Measurements from ENCODE around the gene BARX1. TPM values are rescaled to one million over a fixed set of nuclear protein-coding genes. Genes with fewer than 3 reads are reported as not detected.
A peak's percentile ranks its signal among the peaks of the same experiment; 100 is the strongest.

BARX1 gene
- total and polyA plus RNA-seq, 9 of the 15 experiments (the other 6 are each of a cell fraction or from before 2014, with no cell fraction given), result 0.11 to 0.14 TPM; not detected in 7

DNA sequence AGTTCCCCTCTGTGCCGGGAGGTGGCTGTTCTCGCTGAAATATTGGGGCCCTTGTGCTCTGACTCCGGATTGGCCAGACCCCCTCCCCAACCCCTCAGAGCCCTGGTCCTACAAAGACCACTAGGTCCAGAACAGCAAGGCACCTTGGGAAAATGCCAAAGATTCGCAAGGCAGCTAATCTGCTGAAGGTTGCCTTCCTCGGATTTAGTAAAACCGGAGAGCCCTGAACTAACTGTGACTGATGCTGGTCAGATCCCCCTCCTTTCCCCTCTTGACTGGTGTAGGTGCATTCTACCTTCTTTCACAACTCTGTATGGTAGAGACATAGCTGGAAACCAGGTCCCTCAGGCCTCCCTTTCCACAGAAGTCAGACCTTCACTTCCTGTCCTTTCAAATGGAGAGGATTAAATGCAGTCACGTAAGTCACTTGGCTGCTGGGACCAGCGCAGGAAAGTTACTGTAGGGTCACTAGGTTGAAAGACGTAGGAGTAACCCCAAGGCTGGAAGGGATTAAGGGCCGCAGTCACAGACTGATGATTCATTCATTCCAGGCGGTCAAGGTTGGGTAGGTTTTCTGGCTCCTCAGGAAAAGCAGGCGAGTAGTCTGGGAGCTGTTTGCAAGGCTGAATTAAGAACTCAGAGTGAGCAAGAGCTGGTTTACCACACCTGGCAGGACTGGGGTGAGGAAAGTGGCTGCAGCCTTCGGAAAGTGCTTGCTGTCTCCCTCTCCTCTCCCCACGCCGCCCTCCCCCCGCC lies 5.3 kb downstream of the BARX1 start:
- no peak overlapping the region for H3K9ac ChIP-seq (ENCODE audit: insufficient read depth in 1 of 2, low read depth in 2 of 2, low read length in 2 of 2)
- H3K9me1 ChIP-seq (ENCODE audit: control insufficient read depth, insufficient read depth, low read length), result no peaks in the 10 kb centered on the region
- TF ChIP-seq EGR1 (conservative IDR thresholded peaks at IDR 0.05) (peak; percentile 43; the same call in 1 of the 2 replicates), ZNF24 (IDR thresholded peaks at IDR 0.05) (peak; percentile 25; the same call in 1 of the 2 replicates), JUND (IDR thresholded peaks at IDR 0.05; ENCODE audit: borderline replicate concordance, low read depth, low read length) (peak; percentile 67), JUND (tag; IDR thresholded peaks at IDR 0.05; ENCODE audit: borderline replicate concordance, low read depth, low read length) (peak; percentile 34; the same call in 1 of the 3 replicates), EP300 (IDR thresholded peaks at IDR 0.05; ENCODE audit: low read length) (no peak), ASH1L (IDR thresholded peaks at IDR 0.05; ENCODE audit: borderline replicate concordance, low read depth, partially characterized antibody) (no peak), SMARCE1 (IDR thresholded peaks at IDR 0.05) (0 out of 2 replicates have a peak, but pooled peaks have one; percentile 16), DPF2 (IDR thresholded peaks at IDR 0.05) (0 out of 2 replicates have a peak, but pooled peaks have one; percentile 33), FOSL1 (tag; conservative IDR thresholded peaks at IDR 0.05) (peak; percentile 41; the same call in 1 of the 2 replicates)
- TF ChIP-seq, protein P1, sequence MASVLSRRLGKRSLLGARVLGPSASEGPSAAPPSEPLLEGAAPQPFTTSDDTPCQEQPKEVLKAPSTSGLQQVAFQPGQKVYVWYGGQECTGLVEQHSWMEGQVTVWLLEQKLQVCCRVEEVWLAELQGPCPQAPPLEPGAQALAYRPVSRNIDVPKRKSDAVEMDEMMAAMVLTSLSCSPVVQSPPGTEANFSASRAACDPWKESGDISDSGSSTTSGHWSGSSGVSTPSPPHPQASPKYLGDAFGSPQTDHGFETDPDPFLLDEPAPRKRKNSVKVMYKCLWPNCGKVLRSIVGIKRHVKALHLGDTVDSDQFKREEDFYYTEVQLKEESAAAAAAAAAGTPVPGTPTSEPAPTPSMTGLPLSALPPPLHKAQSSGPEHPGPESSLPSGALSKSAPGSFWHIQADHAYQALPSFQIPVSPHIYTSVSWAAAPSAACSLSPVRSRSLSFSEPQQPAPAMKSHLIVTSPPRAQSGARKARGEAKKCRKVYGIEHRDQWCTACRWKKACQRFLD (CRISPR knock-in tag; IDR thresholded peaks at IDR 0.05), result no peak
- TF ChIP-seq, protein P2, sequence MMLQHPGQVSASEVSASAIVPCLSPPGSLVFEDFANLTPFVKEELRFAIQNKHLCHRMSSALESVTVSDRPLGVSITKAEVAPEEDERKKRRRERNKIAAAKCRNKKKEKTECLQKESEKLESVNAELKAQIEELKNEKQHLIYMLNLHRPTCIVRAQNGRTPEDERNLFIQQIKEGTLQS (IDR thresholded peaks at IDR 0.05), result 0 out of 2 replicates have a peak, but pooled peaks have one; percentile 43
- TF ChIP-seq, protein P2 (CRISPR knock-in tag; conservative IDR thresholded peaks at IDR 0.05), result no peak
- TF ChIP-seq, protein P3, sequence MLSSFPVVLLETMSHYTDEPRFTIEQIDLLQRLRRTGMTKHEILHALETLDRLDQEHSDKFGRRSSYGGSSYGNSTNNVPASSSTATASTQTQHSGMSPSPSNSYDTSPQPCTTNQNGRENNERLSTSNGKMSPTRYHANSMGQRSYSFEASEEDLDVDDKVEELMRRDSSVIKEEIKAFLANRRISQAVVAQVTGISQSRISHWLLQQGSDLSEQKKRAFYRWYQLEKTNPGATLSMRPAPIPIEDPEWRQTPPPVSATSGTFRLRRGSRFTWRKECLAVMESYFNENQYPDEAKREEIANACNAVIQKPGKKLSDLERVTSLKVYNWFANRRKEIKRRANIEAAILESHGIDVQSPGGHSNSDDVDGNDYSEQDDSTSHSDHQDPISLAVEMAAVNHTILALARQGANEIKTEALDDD (IDR thresholded peaks at IDR 0.05), result 0 out of 2 replicates have a peak, but pooled peaks have one; percentile 48
- TF ChIP-seq, protein P4, sequence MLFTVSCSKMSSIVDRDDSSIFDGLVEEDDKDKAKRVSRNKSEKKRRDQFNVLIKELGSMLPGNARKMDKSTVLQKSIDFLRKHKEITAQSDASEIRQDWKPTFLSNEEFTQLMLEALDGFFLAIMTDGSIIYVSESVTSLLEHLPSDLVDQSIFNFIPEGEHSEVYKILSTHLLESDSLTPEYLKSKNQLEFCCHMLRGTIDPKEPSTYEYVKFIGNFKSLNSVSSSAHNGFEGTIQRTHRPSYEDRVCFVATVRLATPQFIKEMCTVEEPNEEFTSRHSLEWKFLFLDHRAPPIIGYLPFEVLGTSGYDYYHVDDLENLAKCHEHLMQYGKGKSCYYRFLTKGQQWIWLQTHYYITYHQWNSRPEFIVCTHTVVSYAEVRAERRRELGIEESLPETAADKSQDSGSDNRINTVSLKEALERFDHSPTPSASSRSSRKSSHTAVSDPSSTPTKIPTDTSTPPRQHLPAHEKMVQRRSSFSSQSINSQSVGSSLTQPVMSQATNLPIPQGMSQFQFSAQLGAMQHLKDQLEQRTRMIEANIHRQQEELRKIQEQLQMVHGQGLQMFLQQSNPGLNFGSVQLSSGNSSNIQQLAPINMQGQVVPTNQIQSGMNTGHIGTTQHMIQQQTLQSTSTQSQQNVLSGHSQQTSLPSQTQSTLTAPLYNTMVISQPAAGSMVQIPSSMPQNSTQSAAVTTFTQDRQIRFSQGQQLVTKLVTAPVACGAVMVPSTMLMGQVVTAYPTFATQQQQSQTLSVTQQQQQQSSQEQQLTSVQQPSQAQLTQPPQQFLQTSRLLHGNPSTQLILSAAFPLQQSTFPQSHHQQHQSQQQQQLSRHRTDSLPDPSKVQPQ (CRISPR knock-in tag; IDR thresholded peaks at IDR 0.05; ENCODE audit: borderline replicate concordance), result no peak
- ATAC-seq (peak; percentile 49), DNase-seq (ENCODE audit: extremely low read depth in 1 of 4, low spot score in 3 of 4) (peak; percentile 43 to 57 (median 50)), FAIRE-seq (peak; percentile 66)
- H3K4me2 ChIP-seq (ENCODE audit: insufficient read depth, low read length), result no peak overlapping the region
- 6% methylated on average over 12 of the region's 16 CpGs for WGBS (ENCODE audit: insufficient coverage, low coverage, missing lambda C conversion rate)
- peaks cover 56 to 89% of the 10 kb centered on the region in 2 experiments for H3K27me3 ChIP-seq (ENCODE audit: control insufficient read depth in 2 of 2, insufficient read depth in 2 of 2, low read length in 2 of 2)
- H3K9me3 ChIP-seq (replicated peaks; ENCODE audit: control insufficient read depth, insufficient read depth, low read depth, low read length), result no peaks in the 10 kb centered on the region
- H3K79me2 ChIP-seq (ENCODE audit: control insufficient read depth, insufficient read depth, low read length), result no peaks in the 10 kb centered on the region
- no peak overlapping the region for H3K4me3 ChIP-seq
- H3K36me3 ChIP-seq (ENCODE audit: control insufficient read depth, insufficient read depth, low read length), result no peaks in the 10 kb centered on the region
- no peak overlapping the region for H2AFZ ChIP-seq (ENCODE audit: low read depth, low read length)
- in situ Hi-C loops (cut with MboI), result no loop called here
- intact Hi-C loops (cut with micrococcal nuclease), result no loop called here
- H3K27ac ChIP-seq (ENCODE audit: extremely low read depth, low read depth, low read length), result no peak overlapping the region
- no TSS peak for BruUV-seq (replicated peaks)
- ChIA-PET POLR2A (interaction anchor here (0.8 to 1.5 kb wide), 4 partner anchors 9 to 24 kb away, joined by 3 to 4 read pairs (median 3); no protein-coding TSS in a partner anchor), CTCF (ENCODE audit: low intra/inter-chr PET ratio) (no interaction called here)
- H3K4me1 ChIP-seq (replicated peaks in 1 of 2; ENCODE audit: control insufficient read depth in 2 of 2, insufficient read depth in 2 of 2, low read length in 2 of 2), result peaks cover 0 to 48% of the 10 kb centered on the region in 2 experiments; a peak in 2 of 5 replicates
- peaks cover 5% of the 10 kb centered on the region; the same call in 1 of the 2 replicates for H4K20me1 ChIP-seq (replicated peaks; ENCODE audit: control insufficient read depth, insufficient read depth, low read length)
